ENCODE results near the gene GTPBP1. TPM values are rescaled to one million over a fixed set of nuclear protein-coding genes. Genes with fewer than 3 reads are reported as not detected.

Gene GTPBP1
- total RNA-seq, 4 donors from 2014 or later: 35.7 to 62.5 (median 50.6) TPM

- no peak for TF ChIP-seq EP300 (IDR thresholded peaks at IDR 0.05)
- TF ChIP-seq POLR2A (IDR thresholded peaks at IDR 0.05; ENCODE audit: low read depth): no peak
- TF ChIP-seq, protein P1, sequence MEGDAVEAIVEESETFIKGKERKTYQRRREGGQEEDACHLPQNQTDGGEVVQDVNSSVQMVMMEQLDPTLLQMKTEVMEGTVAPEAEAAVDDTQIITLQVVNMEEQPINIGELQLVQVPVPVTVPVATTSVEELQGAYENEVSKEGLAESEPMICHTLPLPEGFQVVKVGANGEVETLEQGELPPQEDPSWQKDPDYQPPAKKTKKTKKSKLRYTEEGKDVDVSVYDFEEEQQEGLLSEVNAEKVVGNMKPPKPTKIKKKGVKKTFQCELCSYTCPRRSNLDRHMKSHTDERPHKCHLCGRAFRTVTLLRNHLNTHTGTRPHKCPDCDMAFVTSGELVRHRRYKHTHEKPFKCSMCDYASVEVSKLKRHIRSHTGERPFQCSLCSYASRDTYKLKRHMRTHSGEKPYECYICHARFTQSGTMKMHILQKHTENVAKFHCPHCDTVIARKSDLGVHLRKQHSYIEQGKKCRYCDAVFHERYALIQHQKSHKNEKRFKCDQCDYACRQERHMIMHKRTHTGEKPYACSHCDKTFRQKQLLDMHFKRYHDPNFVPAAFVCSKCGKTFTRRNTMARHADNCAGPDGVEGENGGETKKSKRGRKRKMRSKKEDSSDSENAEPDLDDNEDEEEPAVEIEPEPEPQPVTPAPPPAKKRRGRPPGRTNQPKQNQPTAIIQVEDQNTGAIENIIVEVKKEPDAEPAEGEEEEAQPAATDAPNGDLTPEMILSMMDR (IDR thresholded peaks at IDR 0.05): no peak
- no peak for TF ChIP-seq POLR2AphosphoS5 (IDR thresholded peaks at IDR 0.05)
- Histone ChIP-seq H3K4me1 (peaks cover 10 to 22% (median 15%) of the 10 kb centered on the region in 4 donors), H3K27me3 (no peaks in the 10 kb centered on the region), H3K4me3 (no peak overlapping the region), H3K27ac (replicated peaks in 1 of 4) (no peak overlapping the region), H3K36me3 (peaks cover 74 to 95% (median 93%) of the 10 kb centered on the region in 4 donors), H3K9me3 (no peaks in the 10 kb centered on the region)
- intact Hi-C loops (cut with DNase I): no loop called here
- 95% methylated on average over 14 of the region's 15 CpGs for WGBS
- DNase-seq (ENCODE audit: extremely low spot score): no peak
Observed at GRCh38 chr22:38727530-38728451, 22.0 kb downstream of the GTPBP1 start.

- intact Hi-C loops (cut with DNase I): no loop called here
- Histone ChIP-seq H3K9me3 (no peaks in the 10 kb centered on the region), H3K27ac (replicated peaks in 1 of 4) (no peak overlapping the region), H3K27me3 (no peaks in the 10 kb centered on the region), H3K4me3 (no peak overlapping the region), H3K4me1 (peaks cover 23 to 35% (median 29%) of the 10 kb centered on the region in 4 donors), H3K36me3 (peaks cover 62 to 83% (median 80%) of the 10 kb centered on the region in 4 donors)
- no peak for DNase-seq (ENCODE audit: extremely low spot score)
- 86% methylated on average over 9 of the region's 18 CpGs for WGBS
- TF ChIP-seq POLR2AphosphoS5 (IDR thresholded peaks at IDR 0.05): no peak
- TF ChIP-seq EP300 (IDR thresholded peaks at IDR 0.05): no peak
- no peak for TF ChIP-seq POLR2A (IDR thresholded peaks at IDR 0.05; ENCODE audit: low read depth)
- TF ChIP-seq, protein P1 (IDR thresholded peaks at IDR 0.05): no peak
Observed at GRCh38 chr22:38728871-38729796, 23.4 kb downstream of the GTPBP1 start.

DNA sequence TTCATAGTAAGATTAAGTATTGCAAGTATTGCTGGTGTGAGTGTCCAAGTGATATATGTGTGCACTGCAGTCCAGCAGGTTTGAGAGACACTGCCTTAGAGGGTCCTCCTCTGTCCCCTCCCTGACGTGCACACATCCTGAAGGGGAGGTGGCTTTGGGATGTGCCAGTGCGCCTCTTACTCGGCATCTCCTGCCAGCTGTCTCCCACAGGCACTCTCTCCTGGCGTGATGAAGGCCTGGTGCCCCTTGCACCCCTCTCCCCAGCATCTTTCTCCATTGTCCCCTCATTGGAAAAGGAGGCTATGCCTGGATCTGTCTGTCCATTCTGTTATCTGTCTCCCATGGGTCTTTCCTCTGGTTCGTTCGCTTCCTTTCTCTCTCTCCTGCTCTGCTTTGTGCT, 24.2 kb downstream of the GTPBP1 start:
- Histone ChIP-seq H3K36me3 (peaks cover 57 to 83% (median 78%) of the 10 kb centered on the region in 4 donors), H3K9me3 (no peaks in the 10 kb centered on the region), H3K4me3 (no peak overlapping the region), H3K4me1 (peaks cover 30 to 43% (median 37%) of the 10 kb centered on the region in 4 donors), H3K27ac (replicated peaks in 1 of 4) (no peak overlapping the region), H3K27me3 (no peaks in the 10 kb centered on the region)
- TF ChIP-seq, protein P1 (IDR thresholded peaks at IDR 0.05): no peak
- no peak for TF ChIP-seq POLR2A (IDR thresholded peaks at IDR 0.05; ENCODE audit: low read depth)
- TF ChIP-seq EP300 (IDR thresholded peaks at IDR 0.05): no peak
- TF ChIP-seq POLR2AphosphoS5 (IDR thresholded peaks at IDR 0.05): no peak
- intact Hi-C loops (cut with DNase I): no loop called here
- 85% methylated on average over 6 of the region's 6 CpGs for WGBS
- DNase-seq (ENCODE audit: extremely low spot score): no peak

GRCh38 chr22:38730411-38730871, 24.7 kb downstream of the GTPBP1 start:
- Histone ChIP-seq H3K27me3 (no peaks in the 10 kb centered on the region), H3K27ac (replicated peaks in 1 of 4) (no peak overlapping the region), H3K4me1 (peaks cover 30 to 48% (median 42%) of the 10 kb centered on the region in 4 donors), H3K36me3 (peaks cover 57 to 83% (median 79%) of the 10 kb centered on the region in 4 donors), H3K9me3 (no peaks in the 10 kb centered on the region), H3K4me3 (no peak overlapping the region)
- no peak for DNase-seq (ENCODE audit: extremely low spot score)
- TF ChIP-seq POLR2A (IDR thresholded peaks at IDR 0.05; ENCODE audit: low read depth): no peak
- TF ChIP-seq, protein P1 (IDR thresholded peaks at IDR 0.05): no peak
- TF ChIP-seq EP300 (IDR thresholded peaks at IDR 0.05): no peak
- TF ChIP-seq POLR2AphosphoS5 (IDR thresholded peaks at IDR 0.05): no peak
- 97% methylated on average over 10 of the region's 13 CpGs for WGBS
- intact Hi-C loops (cut with DNase I): no loop called here

Data from esophagus muscularis mucosa (tissue), 4 donors.